GM13976 (cell line): Measurements from ENCODE around the gene GREB1.

Experiments
- DNase-seq: peaks from one replicate; pipeline ENCODE4 v3.0.0; 2012; ENCODE audit warnings: low spot score
- CTCF ChIP-seq: IDR thresholded peaks from 2 replicates; pipeline ENCODE4 v1.5.1; 2012; ENCODE audit warnings: borderline replicate concordance, mild to moderate bottlenecking; ENCODE audit not compliant: insufficient read depth; ENCODE audit errors: extremely low read depth, missing control alignments, control extremely low read depth
- in situ Hi-C: fragments of 300-500 bp; cut with MboI; formaldehyde crosslinking; loops from one replicate; pipeline ENCODE4 v1.12.0; 2022; ENCODE audit warnings: low sequenced_read_pairs, mixed read lengths, inconsistent platforms; ENCODE audit not compliant: unreplicated experiment

GREB1 gene

DNA sequence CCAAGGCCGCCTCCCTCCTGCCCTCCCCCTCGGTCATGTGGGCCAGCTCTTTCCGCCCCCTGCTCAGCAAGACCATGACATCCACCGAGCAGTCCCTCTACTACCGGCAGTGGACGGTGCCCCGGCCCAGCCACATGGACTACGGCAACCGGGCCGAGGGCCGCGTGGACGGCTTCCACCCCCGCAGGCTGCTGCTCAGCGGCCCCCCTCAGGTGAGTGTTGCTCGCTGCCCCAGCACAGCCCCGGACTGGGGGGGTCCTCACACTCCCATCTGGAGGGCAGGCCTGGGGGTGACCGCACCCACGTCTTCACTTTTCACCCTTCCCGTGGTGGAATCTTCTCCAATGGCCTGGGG, 84.8 kb downstream of the GREB1 start:
- TF ChIP-seq CTCF = no peak
- no peak for DNase-seq
- in situ Hi-C loops = no loop called here

DNA sequence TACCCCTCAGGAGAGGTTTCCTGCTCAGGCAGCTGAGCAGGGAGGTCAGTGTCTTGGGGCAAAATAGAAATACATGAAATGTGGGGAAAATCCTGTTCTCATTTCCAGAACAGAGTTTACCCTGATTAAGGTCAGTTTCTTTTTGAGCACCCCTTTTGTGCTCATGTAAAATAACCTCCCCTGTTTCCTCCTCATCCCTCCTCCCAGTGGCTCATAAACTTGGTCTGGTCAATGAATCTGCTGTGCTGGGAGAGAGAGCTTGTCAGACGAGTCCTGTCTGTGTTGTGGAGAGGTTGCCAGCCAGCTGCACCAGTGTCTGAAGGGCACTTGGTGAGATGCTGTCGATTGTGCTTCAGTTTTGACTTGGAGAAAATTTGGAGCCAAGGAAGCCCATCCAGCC, 87.6 kb downstream of the GREB1 start:
- TF ChIP-seq CTCF = no peak
- in situ Hi-C loops = no loop called here

DNA sequence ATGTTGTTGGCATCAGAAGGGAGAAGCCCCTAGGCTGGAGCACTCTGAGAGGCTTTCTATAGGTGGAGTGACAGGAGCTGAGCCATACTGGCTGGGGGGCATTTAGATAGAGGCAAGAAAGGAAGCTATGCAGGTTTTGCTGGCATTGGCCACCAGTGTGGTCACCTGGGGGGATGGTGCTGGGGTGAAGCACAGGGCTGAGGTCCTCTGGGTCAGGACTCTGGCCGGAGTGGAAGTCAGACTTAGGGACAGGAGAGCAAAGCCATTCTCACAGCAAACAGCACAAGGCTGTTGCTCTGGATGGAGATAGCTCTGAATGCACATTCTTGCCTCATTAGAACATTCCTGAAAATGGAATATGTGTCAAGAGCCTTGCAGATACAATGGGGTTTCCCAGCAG, 88.8 kb downstream of the GREB1 start:
- in situ Hi-C loops = no loop called here
- no peak for TF ChIP-seq CTCF
- no peak for DNase-seq

More for the DNA sequence above, 87.6 kb downstream of the GREB1 start:
- no peak for DNase-seq

DNA sequence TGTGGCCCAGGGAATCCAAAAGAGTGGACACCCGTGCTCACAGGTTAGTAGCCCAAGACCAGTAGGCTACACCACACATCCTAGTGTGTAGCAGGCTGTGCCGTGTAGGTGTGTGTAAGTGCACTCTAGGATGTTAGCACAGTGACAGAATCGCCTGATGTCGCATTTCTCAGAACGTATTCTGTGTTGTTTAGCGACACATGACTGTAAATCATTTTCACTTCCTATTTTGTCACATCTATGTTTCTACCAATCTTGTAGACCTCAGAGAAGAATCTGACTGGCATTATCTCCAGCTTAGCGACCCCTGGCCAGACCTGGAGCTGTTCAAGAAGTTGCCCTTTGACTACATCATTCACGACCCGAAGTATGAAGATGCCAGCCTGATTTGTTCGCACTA, 91.0 kb downstream of the GREB1 start:
- in situ Hi-C loops = no loop called here
- TF ChIP-seq CTCF = no peak
- no peak for DNase-seq

DNA sequence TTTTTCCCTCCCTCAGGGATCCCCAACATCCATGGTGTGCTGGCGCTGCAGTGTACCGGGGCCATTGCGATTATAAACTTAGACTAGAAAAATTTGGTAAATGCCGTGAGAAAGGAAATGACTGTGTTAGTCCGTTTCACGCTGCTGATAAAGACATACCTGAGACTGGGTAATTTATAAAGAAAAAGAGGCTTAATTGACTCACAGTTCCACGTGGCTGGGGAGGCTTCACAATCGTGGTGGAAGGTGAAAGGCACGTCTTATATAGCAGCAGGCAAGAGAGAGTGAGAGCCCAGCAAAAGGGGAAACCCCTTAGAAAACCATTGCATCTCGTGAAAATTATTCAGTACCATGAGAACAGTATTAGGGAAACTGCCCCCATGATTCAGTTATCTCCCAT, 91.8 kb downstream of the GREB1 start:
- in situ Hi-C loops = no loop called here
- TF ChIP-seq CTCF = no peak
- DNase-seq = no peak

DNA sequence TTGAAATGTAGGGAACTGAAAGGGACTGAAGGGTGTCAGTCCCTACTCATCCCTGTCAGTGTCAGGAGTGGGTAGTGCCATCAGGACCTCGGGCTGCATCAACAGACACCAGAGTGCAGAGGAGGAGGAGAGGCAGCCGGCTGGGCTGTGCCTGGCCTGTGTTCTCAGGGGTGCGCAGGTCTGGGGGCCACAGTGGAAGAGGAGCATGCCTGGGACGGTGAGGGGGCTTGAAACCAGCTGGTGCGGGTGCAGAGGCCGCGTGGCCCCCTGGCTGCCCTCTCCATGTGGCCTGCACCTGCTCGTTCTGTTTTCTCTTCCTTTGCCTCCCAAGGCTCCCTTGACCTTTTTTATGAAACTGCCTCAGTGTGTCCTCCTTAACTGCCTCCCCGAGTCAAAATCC, 94.8 kb downstream of the GREB1 start:
- no peak for TF ChIP-seq CTCF
- DNase-seq = no peak
- in situ Hi-C loops = no loop called here

DNA sequence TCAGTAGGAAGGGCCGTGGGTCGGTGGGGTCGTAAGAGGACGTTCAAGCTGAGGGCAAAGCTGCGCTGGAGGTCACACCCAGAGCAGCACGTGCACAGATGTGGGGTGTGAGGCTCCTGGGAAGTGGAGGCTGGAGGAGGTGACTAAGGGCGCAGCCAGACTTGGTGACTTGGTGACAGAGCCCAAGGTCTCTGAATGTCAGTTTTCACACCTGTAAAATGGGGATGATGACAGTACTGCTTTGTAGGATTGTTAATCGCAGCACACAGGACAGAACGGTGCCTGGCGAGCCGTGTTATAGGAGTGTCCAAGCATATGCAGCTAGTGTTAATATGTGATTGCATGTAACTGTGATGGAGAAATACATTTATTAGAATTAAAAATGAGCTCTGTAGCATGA, 95.4 kb downstream of the GREB1 start:
- in situ Hi-C loops = no loop called here
- TF ChIP-seq CTCF = no peak
- DNase-seq = no peak
